ENCODE results near the gene PNMA1.

Gene PNMA1

DNA sequence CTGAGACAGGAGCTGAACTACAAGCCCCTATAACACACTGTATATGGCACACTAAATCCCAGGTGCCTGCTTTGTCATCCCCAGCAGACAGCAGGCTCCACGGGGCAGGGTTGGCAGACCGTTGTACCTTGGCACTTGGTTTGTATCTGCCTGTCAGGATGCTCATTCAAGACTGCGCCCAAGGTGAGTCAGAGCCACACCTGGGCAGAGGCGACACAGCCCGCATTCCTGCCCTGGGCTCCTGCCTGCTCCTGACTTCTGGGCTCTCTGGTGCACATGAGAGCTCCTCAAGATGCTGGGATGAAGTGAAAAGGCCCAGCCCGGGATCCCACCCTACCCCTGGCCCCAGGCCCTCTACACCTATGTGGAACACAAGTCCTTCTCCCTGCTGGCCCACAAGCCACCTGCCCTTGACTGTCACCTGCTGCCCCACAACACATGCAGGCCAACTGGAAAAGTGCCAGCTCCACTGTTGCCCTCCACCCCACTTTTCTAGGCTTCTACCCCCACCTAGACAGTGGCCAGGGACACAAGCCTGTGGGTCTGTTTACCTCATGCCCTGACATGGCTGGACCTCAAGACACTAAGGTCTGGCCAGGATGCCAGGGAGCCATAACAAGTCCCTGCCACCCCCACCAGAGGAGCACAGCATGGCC lies 30.8 kb upstream of the PNMA1 start:
- Histone ChIP-seq H3K36me3 (ENCODE audit: insufficient read depth) (no peaks in the 10 kb centered on the region), H3K9ac (no peak overlapping the region), H3K79me2 (ENCODE audit: insufficient read depth, low read depth) (peaks cover 64% of the 10 kb centered on the region), H3K27me3 (ENCODE audit: insufficient read depth, low read depth) (no peaks in the 10 kb centered on the region), H3K4me3 (IDR thresholded peaks at IDR 0.05; ENCODE audit: insufficient read depth, low read depth, low read length) (no peak overlapping the region), H3K27ac (no peak overlapping the region), H4K20me1 (ENCODE audit: insufficient read depth) (peaks cover 11% of the 10 kb centered on the region; the same call in 1 of the 2 replicates), H2AFZ (ENCODE audit: low read depth) (no peak overlapping the region), H3K4me2 (no peak overlapping the region), H3K4me1 (ENCODE audit: low read depth, poor library complexity, severe bottlenecking) (peaks cover 86% of the 10 kb centered on the region)
- TF ChIP-seq, protein P1, sequence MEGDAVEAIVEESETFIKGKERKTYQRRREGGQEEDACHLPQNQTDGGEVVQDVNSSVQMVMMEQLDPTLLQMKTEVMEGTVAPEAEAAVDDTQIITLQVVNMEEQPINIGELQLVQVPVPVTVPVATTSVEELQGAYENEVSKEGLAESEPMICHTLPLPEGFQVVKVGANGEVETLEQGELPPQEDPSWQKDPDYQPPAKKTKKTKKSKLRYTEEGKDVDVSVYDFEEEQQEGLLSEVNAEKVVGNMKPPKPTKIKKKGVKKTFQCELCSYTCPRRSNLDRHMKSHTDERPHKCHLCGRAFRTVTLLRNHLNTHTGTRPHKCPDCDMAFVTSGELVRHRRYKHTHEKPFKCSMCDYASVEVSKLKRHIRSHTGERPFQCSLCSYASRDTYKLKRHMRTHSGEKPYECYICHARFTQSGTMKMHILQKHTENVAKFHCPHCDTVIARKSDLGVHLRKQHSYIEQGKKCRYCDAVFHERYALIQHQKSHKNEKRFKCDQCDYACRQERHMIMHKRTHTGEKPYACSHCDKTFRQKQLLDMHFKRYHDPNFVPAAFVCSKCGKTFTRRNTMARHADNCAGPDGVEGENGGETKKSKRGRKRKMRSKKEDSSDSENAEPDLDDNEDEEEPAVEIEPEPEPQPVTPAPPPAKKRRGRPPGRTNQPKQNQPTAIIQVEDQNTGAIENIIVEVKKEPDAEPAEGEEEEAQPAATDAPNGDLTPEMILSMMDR (conservative IDR thresholded peaks at IDR 0.05; ENCODE audit: low read depth, low read length), result no peak

DNA sequence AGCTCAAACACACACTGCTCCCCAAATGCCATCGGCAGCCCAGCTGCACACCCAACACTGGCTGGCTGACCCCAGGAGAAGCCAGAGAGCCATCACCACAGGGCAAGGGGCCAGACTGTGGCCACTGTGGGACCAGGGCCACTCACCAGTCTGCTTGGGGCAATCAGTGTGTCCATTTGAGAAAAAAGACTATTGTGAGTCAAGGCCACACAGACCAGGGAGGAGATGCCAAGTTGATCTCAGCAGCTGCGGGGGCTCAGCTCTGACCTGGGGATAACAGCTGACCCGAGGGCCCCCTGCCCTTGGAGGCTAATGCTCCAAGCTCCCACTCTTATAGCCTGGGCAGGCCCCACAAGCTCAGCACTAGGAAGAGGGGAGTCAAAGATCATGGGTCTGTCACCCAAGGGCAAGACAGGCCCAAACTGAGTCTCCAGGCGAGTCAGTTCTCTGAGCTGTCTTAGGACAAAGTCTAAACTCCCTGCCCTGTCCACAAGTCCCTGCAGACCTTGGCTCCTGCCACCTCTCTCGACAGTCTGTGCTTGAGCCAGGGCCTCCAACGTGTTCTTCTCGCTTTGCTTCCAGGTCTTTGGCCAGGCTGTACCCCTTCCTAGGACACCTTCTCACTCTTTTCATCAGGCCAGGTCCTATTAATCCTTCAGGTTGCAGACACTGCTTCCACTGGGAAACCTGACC lies 30.1 kb upstream of the PNMA1 start:
- Histone ChIP-seq H4K20me1 (ENCODE audit: insufficient read depth) (peaks cover 11% of the 10 kb centered on the region; the same call in 1 of the 2 replicates), H3K4me3 (IDR thresholded peaks at IDR 0.05; ENCODE audit: insufficient read depth, low read depth, low read length) (no peak overlapping the region), H2AFZ (ENCODE audit: low read depth) (no peak overlapping the region), H3K79me2 (ENCODE audit: insufficient read depth, low read depth) (peaks cover 59% of the 10 kb centered on the region), H3K9ac (no peak overlapping the region), H3K4me1 (ENCODE audit: low read depth, poor library complexity, severe bottlenecking) (peaks cover 90% of the 10 kb centered on the region), H3K36me3 (ENCODE audit: insufficient read depth) (no peaks in the 10 kb centered on the region), H3K4me2 (peak overlapping the region; percentile 76; the same call in 1 of the 2 replicates), H3K27me3 (ENCODE audit: insufficient read depth, low read depth) (no peaks in the 10 kb centered on the region), H3K27ac (peak overlapping the region; percentile 6; the same call in 1 of the 2 replicates)
- TF ChIP-seq, protein P1 (conservative IDR thresholded peaks at IDR 0.05; ENCODE audit: low read depth, low read length), result no peak

DNA sequence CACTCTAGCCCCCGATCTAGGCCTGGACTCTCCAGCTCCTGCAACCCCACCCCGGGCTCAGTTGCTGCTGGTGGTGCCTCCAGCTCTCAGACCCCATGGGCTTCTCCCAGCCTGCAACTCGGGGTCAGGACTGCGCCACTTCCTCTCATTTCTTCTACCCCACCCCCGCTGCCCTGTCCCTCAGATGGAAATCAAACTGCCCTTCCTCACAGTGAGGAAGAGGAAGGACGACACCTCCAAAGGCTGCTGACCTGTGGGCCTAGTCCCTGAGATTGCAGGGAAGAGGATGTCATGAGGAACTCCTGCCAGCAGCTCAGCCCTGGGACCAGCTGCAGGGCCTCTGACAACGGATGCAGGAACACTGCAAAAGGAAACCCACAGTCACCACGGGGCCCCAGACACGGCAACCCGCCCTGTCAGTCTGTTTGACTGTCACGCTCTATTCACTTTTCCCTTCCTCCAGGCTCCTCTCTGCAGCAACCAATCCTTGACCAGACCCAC lies 29.3 kb upstream of the PNMA1 start:
- Histone ChIP-seq H3K36me3 (ENCODE audit: insufficient read depth) (no peaks in the 10 kb centered on the region), H2AFZ (ENCODE audit: low read depth) (no peak overlapping the region), H3K9ac (no peak overlapping the region), H3K4me3 (IDR thresholded peaks at IDR 0.05; ENCODE audit: insufficient read depth, low read depth, low read length) (no peak overlapping the region), H3K27me3 (ENCODE audit: insufficient read depth, low read depth) (no peaks in the 10 kb centered on the region), H3K27ac (peak overlapping the region; percentile 6; the same call in 1 of the 2 replicates), H3K4me2 (peak overlapping the region; percentile 76), H3K79me2 (ENCODE audit: insufficient read depth, low read depth) (peaks cover 51% of the 10 kb centered on the region), H3K4me1 (ENCODE audit: low read depth, poor library complexity, severe bottlenecking) (peaks cover 86% of the 10 kb centered on the region), H4K20me1 (ENCODE audit: insufficient read depth) (peaks cover 8% of the 10 kb centered on the region; the same call in 1 of the 2 replicates)
- TF ChIP-seq, protein P1 (conservative IDR thresholded peaks at IDR 0.05; ENCODE audit: low read depth, low read length), result no peak

DNA sequence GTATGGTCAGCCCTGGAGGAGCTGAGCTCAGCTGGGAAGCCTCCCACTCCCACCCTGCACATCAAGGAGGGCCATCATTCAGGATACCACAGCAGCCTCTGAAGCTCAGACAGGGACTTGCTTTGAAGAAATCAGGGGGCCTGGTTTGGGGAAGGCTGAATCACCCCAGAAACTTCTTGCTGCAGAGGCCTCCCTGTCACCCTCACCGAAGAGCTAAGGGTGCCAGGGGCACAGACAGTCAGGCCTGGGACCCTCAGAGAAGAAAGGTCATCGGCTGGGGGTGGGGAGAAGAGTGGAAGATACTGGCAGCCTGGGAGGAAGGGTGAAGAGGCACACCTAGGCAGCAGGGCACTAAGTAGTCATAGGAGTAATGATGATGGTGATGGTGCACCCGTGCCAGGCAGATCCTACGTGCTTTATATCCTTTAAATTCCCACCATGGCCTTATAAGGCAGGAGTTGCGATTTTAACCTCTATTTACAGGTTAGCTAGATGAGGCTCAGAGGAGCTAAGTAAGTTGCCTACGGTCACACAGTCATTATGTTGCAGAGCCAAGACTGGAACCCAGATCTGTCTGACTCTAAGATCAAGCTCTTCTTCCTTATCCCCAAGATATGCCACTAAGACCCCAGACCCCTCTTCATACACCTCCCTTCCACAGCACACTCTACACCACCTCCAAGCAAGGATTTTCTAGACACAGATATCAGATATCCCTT lies 28.5 kb upstream of the PNMA1 start:
- no peaks in the 10 kb centered on the region for H3K36me3 ChIP-seq (ENCODE audit: insufficient read depth)
- H3K9ac ChIP-seq, result no peak overlapping the region
- TF ChIP-seq, protein P1 (conservative IDR thresholded peaks at IDR 0.05; ENCODE audit: low read depth, low read length), result no peak
- H3K4me3 ChIP-seq (IDR thresholded peaks at IDR 0.05; ENCODE audit: insufficient read depth, low read depth, low read length), result no peak overlapping the region
- no peak overlapping the region for H3K27ac ChIP-seq
- H3K27me3 ChIP-seq (ENCODE audit: insufficient read depth, low read depth), result no peaks in the 10 kb centered on the region
- peaks cover 43% of the 10 kb centered on the region for H3K79me2 ChIP-seq (ENCODE audit: insufficient read depth, low read depth)
- H2AFZ ChIP-seq (ENCODE audit: low read depth), result no peak overlapping the region
- H4K20me1 ChIP-seq (ENCODE audit: insufficient read depth), result peaks cover 8% of the 10 kb centered on the region; the same call in 1 of the 2 replicates
- peaks cover 78% of the 10 kb centered on the region for H3K4me1 ChIP-seq (ENCODE audit: low read depth, poor library complexity, severe bottlenecking)
- peak overlapping the region; percentile 76; the same call in 1 of the 2 replicates for H3K4me2 ChIP-seq

Data from KMS-11 (cell line).